NCI-H2196 treated with DMSO at 0.1 percent for 48 hours (cell line): ENCODE measurements around the gene SUGCT.
"Not testable (repeated sequence)": the region's sequence is repeated elsewhere in the genome, so short reads cannot be mapped to it uniquely, and the experiment has no call there.

ENCODE experiments used
- DNase-seq: peaks from one replicate; lab custom pipeline; 2025; ENCODE audit not compliant: unreplicated experiment; lab: John Stamatoyannopoulos, UW

Gene SUGCT

GRCh38 chr7:40647719-40648118 is 512.9 kb downstream of the SUGCT start:
- DNase-seq, result no peak

GRCh38 chr7:40649247-40649646 is 514.4 kb downstream of the SUGCT start:
- DNase-seq, result no peak

- not testable (repeated sequence) for DNase-seq
Observed at GRCh38 chr7:40650903-40651302, 516.1 kb downstream of the SUGCT start.

- DNase-seq, result no peak
Observed at GRCh38 chr7:40654171-40654570, 519.4 kb downstream of the SUGCT start.

GRCh38 chr7:40655426-40655825 is 520.6 kb downstream of the SUGCT start:
- no peak for DNase-seq

- no peak for DNase-seq
Observed at GRCh38 chr7:40656349-40656748, 521.5 kb downstream of the SUGCT start.

GRCh38 chr7:40658729-40659128 is 523.9 kb downstream of the SUGCT start:
- no peak for DNase-seq

GRCh38 chr7:40659231-40659630 is 524.4 kb downstream of the SUGCT start:
- DNase-seq, result no peak

GRCh38 chr7:40673285-40673684 is 538.5 kb downstream of the SUGCT start:
- no peak for DNase-seq

- DNase-seq, result no peak
Observed at GRCh38 chr7:40674316-40674715, 539.5 kb downstream of the SUGCT start.

GRCh38 chr7:40675741-40676140 is 540.9 kb downstream of the SUGCT start:
- no peak for DNase-seq

- DNase-seq, result no peak
Observed at GRCh38 chr7:40676221-40676620, 541.4 kb downstream of the SUGCT start.

- DNase-seq, result no peak
Observed at GRCh38 chr7:40680657-40681056, 545.9 kb downstream of the SUGCT start.

GRCh38 chr7:40682696-40683095 is 547.9 kb downstream of the SUGCT start:
- DNase-seq, result no peak

- no peak for DNase-seq
Observed at GRCh38 chr7:40694026-40694809, 559.4 kb downstream of the SUGCT start.

GRCh38 chr7:40694991-40695390 is 560.2 kb downstream of the SUGCT start:
- DNase-seq, result no peak

GRCh38 chr7:40697653-40698052 is 562.8 kb downstream of the SUGCT start:
- DNase-seq, result no peak

- DNase-seq, result no peak
Observed at GRCh38 chr7:40698214-40698920, 563.6 kb downstream of the SUGCT start.

GRCh38 chr7:40698921-40699260 is 564.1 kb downstream of the SUGCT start:
- no peak for DNase-seq

- no peak for DNase-seq
Observed at GRCh38 chr7:40700653-40701421, 566.0 kb downstream of the SUGCT start.

- no peak for DNase-seq
Observed at GRCh38 chr7:40701836-40702551, 567.2 kb downstream of the SUGCT start.
